ENCODE measurements around the gene PLA2G3.

GRCh38 chr22:31085493-31085824 is 54.8 kb downstream of the PLA2G3 start:
- TF ChIP-seq KLF12 (CRISPR knock-in tag; IDR thresholded peaks at IDR 0.05; ENCODE audit: borderline replicate concordance) = no peak
- no peak for TF ChIP-seq CTCF (CRISPR knock-in tag; IDR thresholded peaks at IDR 0.05)
- TF ChIP-seq ZNF24 (IDR thresholded peaks at IDR 0.05) = no peak
- no peak for TF ChIP-seq JUN (CRISPR knock-in tag; IDR thresholded peaks at IDR 0.05)
